Smooth muscle cell (in vitro differentiated cells): ENCODE results near the gene PHPT1. TPM values are rescaled to one million over a fixed set of nuclear protein-coding genes. Genes with fewer than 3 reads are reported as not detected.

Experiments used
- DNase-seq: peaks from one replicate; lab custom pipeline; 2025; ENCODE audit not compliant: unreplicated experiment; lab: John Stamatoyannopoulos, UW
- H2AFZ ChIP-seq: fragments of 200-600 bp; sonication (generic); 2 replicates; pipeline ENCODE4 v1.6.0; 2016; ENCODE audit warnings: antibody characterized with exemption, low read depth, mild to moderate bottlenecking
- H3F3A ChIP-seq: fragments of 200-600 bp; sonication (generic); 2 replicates; pipeline ENCODE4 v1.6.0; 2017; ENCODE audit warnings: antibody characterized with exemption, low read depth
- H3K27ac ChIP-seq: fragments of 200-600 bp; sonication (generic); 2 replicates; pipeline ENCODE4 v1.5.1; 2016; ENCODE audit warnings: low read depth, mild to moderate bottlenecking
- H3K27me3 ChIP-seq: fragments of 200-600 bp; sonication (generic); 2 replicates; pipeline ENCODE4 v1.6.1; 2016; ENCODE audit warnings: low read depth, mild to moderate bottlenecking
- H3K36me3 ChIP-seq: fragments of 200-600 bp; sonication (generic); 2 replicates; pipeline ENCODE4 v1.5.1; 2016; ENCODE audit warnings: low read depth
- H3K4me1 ChIP-seq: fragments of 200-600 bp; sonication (generic); 2 replicates; pipeline ENCODE4 v1.5.1; 2016; ENCODE audit warnings: low read depth
- H3K4me2 ChIP-seq: fragments of 200-600 bp; sonication (generic); 2 replicates; pipeline ENCODE4 v1.6.0; 2016; ENCODE audit warnings: mild to moderate bottlenecking
- H3K4me3 ChIP-seq: fragments of 200-600 bp; sonication (generic); 2 replicates; pipeline ENCODE4 v1.5.1; 2016; ENCODE audit warnings: mild to moderate bottlenecking
- H3K79me2 ChIP-seq: fragments of 200-600 bp; sonication (generic); 2 replicates; pipeline ENCODE4 v1.6.0; 2016; ENCODE audit warnings: low read depth, mild to moderate bottlenecking
- H3K9ac ChIP-seq: fragments of 200-600 bp; sonication (generic); 2 replicates; pipeline ENCODE4 v1.6.0; 2016; ENCODE audit warnings: low read depth
- H3K9me3 ChIP-seq: fragments of 200-600 bp; sonication (generic); replicated peaks from 2 replicates; pipeline ENCODE4 v1.5.1; 2016; ENCODE audit warnings: low read depth
- H4K20me1 ChIP-seq: fragments of 200-600 bp; sonication (generic); 2 replicates; pipeline ENCODE4 v1.6.0; 2016; ENCODE audit warnings: low read depth
- WGBS: methylation state at CpG from one replicate; pipeline ENCODE4 v1.1.7; 2016; ENCODE audit warnings: low lambda C conversion rate; 5-methylcytosine and 5-hydroxymethylcytosine counted together
- polyA plus RNA-seq: library from polyadenylated mRNA; unstranded; fragments of >200 nt; fragmentation: Nextera tagmentation; extraction: Ambion mirVana; gene quantifications from 2 replicates; pipeline ENCODE4 v1.2.1, GENCODE V29; 2016
- total RNA-seq: library from RNA; depleted of rRNA; stranded (reverse); fragments of >200 nt; gene quantifications from 2 replicates; pipeline ENCODE4 v1.2.3, GENCODE V29; 2014
- TF ChIP-seq, protein P1 (sequence below): fragments of 200-600 bp; sonication (generic); IDR thresholded peaks from 2 replicates; pipeline ENCODE4 v1.5.1; 2017; ENCODE audit warnings: borderline replicate concordance, mild to moderate bottlenecking, antibody characterized with exemption; ENCODE audit not compliant: insufficient read depth, poor library complexity, severe bottlenecking

Gene PHPT1
- total and polyA plus RNA-seq, 2 experiments from 2014 or later, result 173 to 381 TPM

DNA sequence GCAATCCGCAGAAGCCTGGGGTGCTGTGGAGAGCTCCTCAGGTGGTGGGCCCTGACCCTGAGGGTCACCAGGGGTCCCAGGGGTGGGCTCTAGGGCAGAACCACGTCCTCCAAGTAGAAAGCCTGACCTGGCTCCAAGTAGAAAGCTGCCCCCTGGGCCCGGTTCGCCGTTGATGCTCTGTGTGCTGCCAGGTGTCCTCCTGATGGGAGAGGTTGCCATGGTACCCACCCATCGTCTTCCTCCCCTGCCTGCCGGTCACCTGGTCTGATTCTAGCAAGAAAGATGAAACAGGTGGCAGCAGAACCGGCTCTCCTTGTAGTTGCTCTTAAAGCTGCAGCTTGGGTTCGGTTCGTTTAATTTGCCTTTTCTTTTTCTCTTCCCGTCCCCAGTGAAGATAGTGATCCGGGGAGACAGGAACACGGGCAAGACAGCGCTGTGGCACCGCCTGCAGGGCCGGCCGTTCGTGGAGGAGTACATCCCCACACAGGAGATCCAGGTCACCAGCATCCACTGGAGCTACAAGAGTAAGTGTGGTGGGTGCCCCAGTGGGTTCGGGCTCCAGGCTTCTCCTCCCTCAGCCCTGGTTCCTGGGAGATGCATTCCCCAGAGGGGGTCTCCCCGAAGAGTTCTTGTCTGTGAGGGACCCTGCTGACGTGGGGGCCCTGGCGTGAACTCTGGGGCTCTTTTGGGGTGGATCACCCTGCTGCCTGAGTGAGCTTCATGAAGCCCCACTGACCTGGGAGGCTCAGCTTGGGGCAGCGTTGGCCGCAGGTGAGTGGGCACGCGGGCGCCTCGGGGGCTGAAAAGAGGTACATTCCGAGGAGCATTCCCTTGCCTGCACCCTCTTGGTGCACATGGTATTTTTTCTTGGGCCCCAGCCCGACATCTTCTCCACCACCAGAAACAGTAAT lies 25.8 kb upstream of the PHPT1 start:
- Histone ChIP-seq H3K27me3 (no peaks in the 10 kb centered on the region), H3K9me3 (no peaks in the 10 kb centered on the region), H3K27ac (no peak overlapping the region), H3K79me2 (peaks cover 40% of the 10 kb centered on the region), H3K4me2 (no peak overlapping the region), H3K9ac (no peak overlapping the region), H2AFZ (no peak overlapping the region), H3F3A (no peaks in the 10 kb centered on the region), H4K20me1 (peaks cover 71% of the 10 kb centered on the region), H3K36me3 (no peaks in the 10 kb centered on the region), H3K4me1 (peaks cover 4% of the 10 kb centered on the region), H3K4me3 (no peak overlapping the region)
- WGBS, result 93% methylated on average over 30 of the region's 30 CpGs
- DNase-seq, result no peak
- TF ChIP-seq, protein P1, sequence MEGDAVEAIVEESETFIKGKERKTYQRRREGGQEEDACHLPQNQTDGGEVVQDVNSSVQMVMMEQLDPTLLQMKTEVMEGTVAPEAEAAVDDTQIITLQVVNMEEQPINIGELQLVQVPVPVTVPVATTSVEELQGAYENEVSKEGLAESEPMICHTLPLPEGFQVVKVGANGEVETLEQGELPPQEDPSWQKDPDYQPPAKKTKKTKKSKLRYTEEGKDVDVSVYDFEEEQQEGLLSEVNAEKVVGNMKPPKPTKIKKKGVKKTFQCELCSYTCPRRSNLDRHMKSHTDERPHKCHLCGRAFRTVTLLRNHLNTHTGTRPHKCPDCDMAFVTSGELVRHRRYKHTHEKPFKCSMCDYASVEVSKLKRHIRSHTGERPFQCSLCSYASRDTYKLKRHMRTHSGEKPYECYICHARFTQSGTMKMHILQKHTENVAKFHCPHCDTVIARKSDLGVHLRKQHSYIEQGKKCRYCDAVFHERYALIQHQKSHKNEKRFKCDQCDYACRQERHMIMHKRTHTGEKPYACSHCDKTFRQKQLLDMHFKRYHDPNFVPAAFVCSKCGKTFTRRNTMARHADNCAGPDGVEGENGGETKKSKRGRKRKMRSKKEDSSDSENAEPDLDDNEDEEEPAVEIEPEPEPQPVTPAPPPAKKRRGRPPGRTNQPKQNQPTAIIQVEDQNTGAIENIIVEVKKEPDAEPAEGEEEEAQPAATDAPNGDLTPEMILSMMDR, result no peak

DNA sequence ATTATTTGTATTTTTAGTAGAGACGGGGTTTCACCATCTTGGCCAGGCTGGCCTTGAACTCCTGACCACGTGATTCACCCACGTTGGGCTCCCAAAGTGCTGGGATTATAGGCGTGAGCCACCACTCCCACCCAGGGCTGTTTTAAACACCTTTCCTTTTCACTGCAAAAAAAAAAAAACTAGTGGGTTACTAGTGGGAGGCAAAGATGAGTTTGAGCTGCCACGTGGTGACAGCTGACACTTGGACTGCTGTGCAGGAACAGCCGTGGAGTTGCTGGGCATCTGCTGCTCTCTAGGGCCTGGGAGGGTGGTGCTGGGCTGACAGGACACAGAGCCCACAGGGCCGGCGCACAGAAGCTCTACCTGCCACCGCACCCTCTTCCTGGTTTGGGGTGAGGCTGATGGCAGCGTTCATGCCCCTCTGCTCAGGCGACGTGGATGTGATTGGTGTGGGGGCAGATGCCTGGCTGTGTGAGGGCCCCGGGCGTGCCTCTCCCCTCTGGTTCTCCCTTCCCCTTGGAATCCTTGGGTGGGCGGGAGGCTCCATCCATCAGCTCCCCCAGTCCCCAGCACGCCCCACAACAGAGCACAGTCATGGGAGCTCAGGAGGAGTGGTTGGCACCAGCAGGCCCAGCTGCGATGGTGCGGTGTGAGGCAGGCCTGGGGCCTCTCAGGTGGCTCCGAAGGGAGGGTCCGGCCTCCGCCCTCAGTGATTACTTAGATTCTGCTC lies 24.5 kb upstream of the PHPT1 start:
- H3K27me3 ChIP-seq, result no peaks in the 10 kb centered on the region
- DNase-seq, result no peak
- H4K20me1 ChIP-seq, result peaks cover 60% of the 10 kb centered on the region
- no peak overlapping the region for H3K4me2 ChIP-seq
- WGBS, result 96% methylated on average over 21 of the region's 21 CpGs
- no peaks in the 10 kb centered on the region for H3K9me3 ChIP-seq
- no peak overlapping the region for H2AFZ ChIP-seq
- H3K4me3 ChIP-seq, result no peak overlapping the region
- no peaks in the 10 kb centered on the region for H3K36me3 ChIP-seq
- no peak overlapping the region for H3K9ac ChIP-seq
- no peak overlapping the region for H3K27ac ChIP-seq
- peaks cover 30% of the 10 kb centered on the region for H3K79me2 ChIP-seq
- H3K4me1 ChIP-seq, result peaks cover 4% of the 10 kb centered on the region
- TF ChIP-seq, protein P1, result no peak
- no peaks in the 10 kb centered on the region for H3F3A ChIP-seq

DNA sequence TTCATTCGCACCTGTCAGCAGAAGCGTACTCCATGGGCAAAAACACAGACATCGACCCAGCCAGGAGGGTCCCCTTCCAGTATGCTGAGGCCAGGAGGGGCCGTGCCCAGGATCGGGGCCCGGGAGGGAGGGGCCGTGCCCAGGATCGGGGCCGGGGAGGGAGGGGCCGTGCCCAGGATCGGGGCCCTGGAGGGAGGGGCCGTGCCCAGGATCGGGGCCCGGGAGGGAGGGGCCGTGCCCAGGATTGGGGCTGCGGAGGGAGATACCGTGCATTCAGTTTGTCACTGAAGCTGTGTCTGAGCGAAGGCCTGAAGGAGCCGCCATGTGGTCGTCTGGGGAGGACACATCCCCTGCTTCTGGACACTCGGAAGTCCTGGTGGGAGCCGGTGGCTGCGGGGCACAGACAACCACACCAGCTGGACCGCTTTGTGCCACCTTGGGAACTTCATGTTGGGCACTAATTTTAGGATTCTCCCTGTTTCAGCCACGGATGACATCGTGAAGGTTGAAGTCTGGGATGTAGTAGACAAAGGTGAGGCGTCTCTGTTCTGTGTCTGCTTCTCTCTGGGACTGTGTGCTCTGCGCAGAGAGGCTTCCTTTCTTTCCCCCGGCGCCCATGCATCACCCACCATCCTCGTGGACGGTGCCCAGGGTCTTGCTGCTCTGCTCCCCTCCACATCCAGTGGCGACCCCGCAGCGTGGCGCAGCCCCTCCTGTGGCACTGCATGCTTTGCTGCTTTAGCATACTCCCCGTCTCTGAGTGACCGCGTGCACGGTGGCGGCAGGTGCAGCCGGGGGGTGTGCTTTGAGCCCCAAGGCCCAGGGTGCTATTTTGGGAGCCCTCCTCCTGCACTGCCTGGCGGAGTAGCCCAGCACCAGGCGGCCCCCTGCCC lies 23.7 kb upstream of the PHPT1 start:
- 97% methylated on average over 29 of the region's 44 CpGs for WGBS
- Histone ChIP-seq H3K4me1 (peaks cover 4% of the 10 kb centered on the region), H3K4me3 (no peak overlapping the region), H2AFZ (no peak overlapping the region), H3K36me3 (no peaks in the 10 kb centered on the region), H3K4me2 (no peak overlapping the region), H3K27ac (no peak overlapping the region), H3F3A (no peaks in the 10 kb centered on the region), H3K9me3 (no peaks in the 10 kb centered on the region), H4K20me1 (peaks cover 52% of the 10 kb centered on the region), H3K9ac (no peak overlapping the region), H3K27me3 (no peaks in the 10 kb centered on the region), H3K79me2 (peaks cover 22% of the 10 kb centered on the region)
- no peak for DNase-seq
- TF ChIP-seq, protein P1, result no peak
